Sigmoid colon (tissue), 7 donors: ENCODE results near the gene ARRDC4. TPM values are rescaled to one million over a fixed set of nuclear protein-coding genes. Genes with fewer than 3 reads are reported as not detected.

Experiments used
- DNase-seq: peaks from one replicate; pipeline ENCODE4 v3.0.0-alpha.2; 2019
- H3K27ac ChIP-seq, 4 donors: fragments of 200-600 bp; sonication (generic); one replicate each; pipeline ENCODE4 v1.5.1; 2016 to 2019; ENCODE audit warnings: mild to moderate bottlenecking in 1 of 4
- H3K27me3 ChIP-seq, 3 donors: fragments of 200-600 bp; sonication (generic); one replicate each; pipeline ENCODE4 v1.5.1; 2019; ENCODE audit warnings: mild to moderate bottlenecking in 1 of 3
- H3K36me3 ChIP-seq, 4 donors: fragments of 200-600 bp; sonication (generic); one replicate each; pipeline ENCODE4 v1.5.1; 2016 to 2019
- H3K4me1 ChIP-seq, 4 donors: fragments of 200-600 bp; sonication (generic); one replicate each; pipeline ENCODE4 v1.5.1; 2017 to 2019
- H3K4me3 ChIP-seq, 4 donors: fragments of 200-600 bp; sonication (generic); one replicate each; pipeline ENCODE4 v1.5.1; 2017 to 2019; ENCODE audit warnings: mild to moderate bottlenecking in 2 of 4, moderate library complexity in 1 of 4
- H3K9me3 ChIP-seq, 4 donors: fragments of 200-600 bp in 3 of 4; sonication (generic) in 3 of 4; one replicate each; pipeline versions ENCODE4 v1.5.1 to v1.6.1; 2013 to 2019
- EP300 ChIP-seq, 4 donors: sonication (generic); formaldehyde crosslinking; IDR thresholded peaks; one replicate each; pipeline ENCODE4 v1.6.1; 2017; ENCODE audit warnings: antibody characterized with exemption in 4 of 4
- POLR2A ChIP-seq, 2 donors: fragments of 450-650 bp; IDR thresholded peaks; one replicate each; pipeline ENCODE4 v1.6.1; 2016; ENCODE audit warnings: antibody characterized with exemption in 2 of 2, mild to moderate bottlenecking in 2 of 2, moderate library complexity in 2 of 2
- POLR2AphosphoS5 ChIP-seq, 4 donors: sonication (generic); formaldehyde crosslinking; IDR thresholded peaks; one replicate each; pipeline ENCODE4 v1.6.1; 2017; ENCODE audit warnings: antibody characterized with exemption in 4 of 4
- WGBS, 2 donors: extraction: QIAGEN DNeasy Blood & Tissue Kit; methylation state at CpG; one replicate each; pipeline ENCODE4 v1.1.7; 2013; 5-methylcytosine and 5-hydroxymethylcytosine counted together
- intact Hi-C: fragments of 100-400 bp; cut with DNase I; formaldehyde crosslinking; loops from one replicate; pipeline ENCODE4 v1.15.1; 2023
- polyA plus RNA-seq, 3 donors: library from polyadenylated mRNA; stranded (reverse); fragments of 200-250 nt; gene quantifications; one replicate each; pipeline ENCODE4 v1.2.3, GENCODE V29; 2013
- total RNA-seq, 4 donors: library from RNA; depleted of rRNA; stranded (reverse); fragments of >200 nt; gene quantifications; one replicate each; pipeline ENCODE4 v1.1.0, GENCODE V29; 2016
- TF ChIP-seq, protein P1 (sequence below), 4 experiments: fragments of 450-650 bp in 3 of 4; fragments of 200-600 bp in 1 of 4; IDR thresholded peaks; one replicate each; pipeline ENCODE4 v1.5.1; 2016 to 2019; ENCODE audit warnings: antibody characterized with exemption in 4 of 4, mild to moderate bottlenecking in 3 of 4, moderate library complexity in 2 of 4
- donor health status: healthy with polysubstance abuse.
- donor health status: Bipolar disorder and iron deficiency.
- donor health status: healthy.

The ARRDC4 gene
- total and polyA plus RNA-seq, 7 donors = 26.4 to 205 (median 143) TPM

DNA sequence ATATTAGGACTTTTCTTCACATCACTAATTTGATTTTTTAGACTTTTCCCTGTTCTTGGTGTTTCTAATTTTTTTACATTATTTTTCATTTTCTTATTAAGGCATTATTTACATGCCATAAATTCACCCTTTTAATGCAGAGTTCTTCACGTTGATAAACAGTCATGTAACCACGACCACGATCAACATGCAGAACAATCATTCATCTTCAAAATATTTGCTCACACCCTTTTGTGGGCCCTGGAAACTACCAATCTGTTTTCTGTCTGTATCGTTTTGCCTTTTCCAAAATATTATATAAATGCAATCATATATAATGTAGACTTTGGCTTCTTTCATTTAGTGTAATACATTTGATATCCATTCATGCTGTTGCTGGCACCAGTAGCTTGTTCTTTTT, 48.7 kb downstream of the ARRDC4 start:
- intact Hi-C loops = no loop called here
- H3K27me3 ChIP-seq = no peaks in the 10 kb centered on the region
- TF ChIP-seq, protein P1, sequence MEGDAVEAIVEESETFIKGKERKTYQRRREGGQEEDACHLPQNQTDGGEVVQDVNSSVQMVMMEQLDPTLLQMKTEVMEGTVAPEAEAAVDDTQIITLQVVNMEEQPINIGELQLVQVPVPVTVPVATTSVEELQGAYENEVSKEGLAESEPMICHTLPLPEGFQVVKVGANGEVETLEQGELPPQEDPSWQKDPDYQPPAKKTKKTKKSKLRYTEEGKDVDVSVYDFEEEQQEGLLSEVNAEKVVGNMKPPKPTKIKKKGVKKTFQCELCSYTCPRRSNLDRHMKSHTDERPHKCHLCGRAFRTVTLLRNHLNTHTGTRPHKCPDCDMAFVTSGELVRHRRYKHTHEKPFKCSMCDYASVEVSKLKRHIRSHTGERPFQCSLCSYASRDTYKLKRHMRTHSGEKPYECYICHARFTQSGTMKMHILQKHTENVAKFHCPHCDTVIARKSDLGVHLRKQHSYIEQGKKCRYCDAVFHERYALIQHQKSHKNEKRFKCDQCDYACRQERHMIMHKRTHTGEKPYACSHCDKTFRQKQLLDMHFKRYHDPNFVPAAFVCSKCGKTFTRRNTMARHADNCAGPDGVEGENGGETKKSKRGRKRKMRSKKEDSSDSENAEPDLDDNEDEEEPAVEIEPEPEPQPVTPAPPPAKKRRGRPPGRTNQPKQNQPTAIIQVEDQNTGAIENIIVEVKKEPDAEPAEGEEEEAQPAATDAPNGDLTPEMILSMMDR (IDR thresholded peaks at IDR 0.05) = no peak
- TF ChIP-seq POLR2A (IDR thresholded peaks at IDR 0.05) = no peak
- TF ChIP-seq POLR2AphosphoS5 (IDR thresholded peaks at IDR 0.05) = no peak
- no peak for TF ChIP-seq EP300 (IDR thresholded peaks at IDR 0.05)
- H3K9me3 ChIP-seq = no peaks in the 10 kb centered on the region
- H3K36me3 ChIP-seq = no peaks in the 10 kb centered on the region
- peaks cover 0 to 63% (median 53%) of the 10 kb centered on the region in 4 donors for H3K4me1 ChIP-seq
- DNase-seq = no peak
- 26 to 61% methylated on average over 4 of the region's 4 CpGs for WGBS, 2 donors
- peak overlapping the region in 3 of 4 donors; percentile 86 to 93 (median 91) for H3K27ac ChIP-seq
- no peak overlapping the region for H3K4me3 ChIP-seq

DNA sequence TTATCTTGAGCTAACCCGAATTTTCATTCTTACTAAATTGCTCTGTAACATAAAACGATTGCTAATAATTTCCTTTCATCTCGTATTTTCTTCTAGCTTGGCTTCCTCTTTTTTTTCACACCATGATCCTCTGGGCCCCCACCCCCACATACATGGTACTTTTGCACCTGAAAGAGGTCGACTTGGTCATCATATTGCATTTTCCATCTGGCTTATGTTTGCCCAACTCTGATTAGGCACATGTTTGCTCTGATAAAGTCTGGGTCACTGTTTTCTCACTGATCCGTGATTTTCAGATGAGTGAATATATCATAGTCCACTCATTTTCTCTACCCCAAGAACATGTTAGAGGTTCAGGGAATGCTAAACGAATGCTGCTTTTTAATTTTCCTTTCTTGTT, 49.5 kb downstream of the ARRDC4 start:
- WGBS, 2 donors = 39 to 50% methylated on average over 6 of the region's 6 CpGs
- Histone ChIP-seq H3K9me3 (no peaks in the 10 kb centered on the region), H3K27ac (peak overlapping the region in 3 of 4 donors; percentile 86 to 93 (median 91)), H3K27me3 (no peaks in the 10 kb centered on the region), H3K4me1 (peaks cover 0 to 55% (median 45%) of the 10 kb centered on the region in 4 donors), H3K36me3 (no peaks in the 10 kb centered on the region), H3K4me3 (no peak overlapping the region)
- intact Hi-C loops = loop anchor here (10.0 kb wide), 1 partner anchor 1685 kb away; no protein-coding TSS in a partner anchor
- TF ChIP-seq EP300 (IDR thresholded peaks at IDR 0.05) (no peak), POLR2AphosphoS5 (IDR thresholded peaks at IDR 0.05) (no peak), POLR2A (IDR thresholded peaks at IDR 0.05) (no peak)
- TF ChIP-seq, protein P1 (IDR thresholded peaks at IDR 0.05) = no peak
- DNase-seq = no peak

DNA sequence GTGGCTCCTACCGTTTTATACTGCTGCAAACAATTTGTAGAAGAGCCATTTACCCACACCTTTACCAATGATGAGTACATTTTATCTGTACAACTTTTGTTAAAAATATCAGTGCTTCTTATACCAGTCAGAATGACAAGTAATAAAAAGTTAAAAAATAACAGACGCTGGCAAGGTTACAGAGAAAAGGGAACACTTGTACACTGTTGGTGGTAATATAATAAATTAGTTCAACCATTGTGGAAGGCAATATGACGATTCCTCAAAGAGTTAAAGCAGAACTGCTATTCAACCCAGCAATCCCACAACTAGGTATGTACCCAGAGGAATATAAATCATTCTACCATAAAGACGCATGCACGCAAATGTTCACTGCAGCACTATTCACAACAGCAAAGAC, 51.9 kb downstream of the ARRDC4 start:
- Histone ChIP-seq H3K4me3 (peak overlapping the region; percentile 20 to 57 (median 50)), H3K9me3 (no peaks in the 10 kb centered on the region), H3K36me3 (no peaks in the 10 kb centered on the region), H3K27ac (peak overlapping the region; percentile 6 to 93 (median 88)), H3K27me3 (no peaks in the 10 kb centered on the region), H3K4me1 (peaks cover 0 to 33% (median 27%) of the 10 kb centered on the region in 4 donors)
- intact Hi-C loops = loop anchor here (10.0 kb wide), 1 partner anchor 1688 kb away; no protein-coding TSS in a partner anchor
- peak in 3 of 4 donors; percentile 8 to 42 (median 41) for TF ChIP-seq POLR2AphosphoS5 (IDR thresholded peaks at IDR 0.05)
- no peak for TF ChIP-seq EP300 (IDR thresholded peaks at IDR 0.05)
- no peak for TF ChIP-seq POLR2A (IDR thresholded peaks at IDR 0.05)
- TF ChIP-seq, protein P1 (IDR thresholded peaks at IDR 0.05) = no peak
- no peak for DNase-seq
- 12 to 36% methylated on average over 5 of the region's 5 CpGs for WGBS, 2 donors

DNA sequence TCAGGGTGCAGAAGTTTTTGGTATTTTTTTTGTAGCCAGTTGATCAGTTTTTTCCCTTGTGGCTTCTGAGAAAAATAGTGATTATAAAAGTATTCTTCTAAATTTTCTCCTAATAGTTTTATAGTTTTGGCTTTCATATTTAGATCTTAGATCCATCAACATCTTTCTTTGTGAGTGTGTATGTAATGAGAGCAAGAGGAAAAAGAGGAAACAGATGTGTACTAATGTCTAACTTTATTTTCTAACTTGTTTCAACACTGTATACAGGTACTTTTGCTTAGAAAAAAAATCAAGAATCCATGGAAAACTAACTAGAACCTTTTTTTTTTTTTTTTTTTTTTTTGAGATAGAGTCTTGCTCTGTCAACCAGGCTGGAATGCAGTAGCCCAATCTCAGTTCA, 53.1 kb downstream of the ARRDC4 start:
- H3K4me1 ChIP-seq = peaks cover 0 to 33% (median 30%) of the 10 kb centered on the region in 4 donors
- peak overlapping the region in 3 of 4 donors; percentile 45 to 57 (median 54) for H3K4me3 ChIP-seq
- H3K27me3 ChIP-seq = no peaks in the 10 kb centered on the region
- peak overlapping the region; percentile 75 to 93 (median 88) for H3K27ac ChIP-seq
- intact Hi-C loops = loop anchor here (10.0 kb wide), 1 partner anchor 1689 kb away; no protein-coding TSS in a partner anchor
- DNase-seq = no peak
- H3K36me3 ChIP-seq = no peaks in the 10 kb centered on the region
- H3K9me3 ChIP-seq = no peaks in the 10 kb centered on the region
- TF ChIP-seq EP300 (IDR thresholded peaks at IDR 0.05) (no peak), POLR2A (IDR thresholded peaks at IDR 0.05) (no peak), POLR2AphosphoS5 (IDR thresholded peaks at IDR 0.05) (no peak)
- TF ChIP-seq, protein P1 (IDR thresholded peaks at IDR 0.05) = no peak
